Central memory CD8-positive, alpha-beta T cell (primary cell): ENCODE data around the gene HSPA4.
"Not testable (repeated sequence)": the region's sequence is repeated elsewhere in the genome, so short reads cannot be mapped to it uniquely, and the experiment has no call there.

Source experiments
- ATAC-seq: fragments of 150-1000 bp; cut with Tn5 transposase; replicated peaks from 2 replicates; pipeline ENCODE4 v1.10.0; 2022; ENCODE audit warnings: mild to moderate bottlenecking, moderate FRiP score, moderate number of reproducible peaks; ENCODE audit not compliant: poor library complexity, severe bottlenecking; ENCODE audit errors: extremely low read depth
- DNase-seq, 2 donors: peaks; one replicate each; pipeline ENCODE4 v3.0.0; 2021; ENCODE audit warnings: low spot score in 2 of 2
- H3K27ac Mint-ChIP-seq: one replicate; pipeline ENCODE4 v1.8.0; 2022; ENCODE audit warnings: low read depth, mild to moderate bottlenecking, moderate library complexity, mixed read lengths
- H3K27me3 Mint-ChIP-seq: one replicate; pipeline ENCODE4 v1.8.0; 2022; ENCODE audit warnings: mixed read lengths
- H3K36me3 Mint-ChIP-seq: one replicate; pipeline ENCODE4 v1.8.0; 2022; ENCODE audit warnings: mild to moderate bottlenecking, moderate library complexity, mixed read lengths; ENCODE audit not compliant: insufficient read depth
- H3K4me1 Mint-ChIP-seq: one replicate; pipeline ENCODE4 v1.8.0; 2022; ENCODE audit warnings: mixed read lengths
- H3K4me3 Mint-ChIP-seq: one replicate; pipeline ENCODE4 v1.8.0; 2022; ENCODE audit warnings: mild to moderate bottlenecking, moderate library complexity, mixed read lengths
- H3K9me3 Mint-ChIP-seq: one replicate; pipeline ENCODE4 v1.8.0; 2022; ENCODE audit warnings: mixed read lengths

HSPA4 gene

DNA sequence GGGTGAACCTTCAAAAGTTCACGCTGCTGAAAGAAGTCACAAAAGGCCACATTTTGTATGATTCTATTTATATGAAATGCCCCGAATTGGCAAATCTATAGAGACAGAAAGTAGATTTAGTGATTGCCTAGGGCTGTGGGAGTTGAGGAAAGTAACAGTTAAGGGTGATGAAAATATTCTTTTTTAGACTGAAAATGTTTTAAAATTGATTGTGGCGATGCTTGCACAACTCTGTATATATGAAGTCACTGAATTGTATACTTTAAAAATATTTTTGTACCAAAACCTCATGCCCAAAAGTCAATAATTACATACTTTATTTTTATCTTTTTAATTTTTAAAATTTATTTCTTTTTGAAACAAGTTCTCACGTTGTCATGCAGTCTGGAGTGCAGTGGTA, 30.3 kb downstream of the HSPA4 start:
- Mint-ChIP-seq H3K27me3 (no peaks in the 10 kb centered on the region), H3K36me3 (peaks cover 43% of the 10 kb centered on the region), H3K4me1 (peaks cover 23% of the 10 kb centered on the region), H3K9me3 (no peaks in the 10 kb centered on the region), H3K27ac (no peak overlapping the region), H3K4me3 (no peak overlapping the region)
- DNase-seq (no peak), ATAC-seq (no peak)

DNA sequence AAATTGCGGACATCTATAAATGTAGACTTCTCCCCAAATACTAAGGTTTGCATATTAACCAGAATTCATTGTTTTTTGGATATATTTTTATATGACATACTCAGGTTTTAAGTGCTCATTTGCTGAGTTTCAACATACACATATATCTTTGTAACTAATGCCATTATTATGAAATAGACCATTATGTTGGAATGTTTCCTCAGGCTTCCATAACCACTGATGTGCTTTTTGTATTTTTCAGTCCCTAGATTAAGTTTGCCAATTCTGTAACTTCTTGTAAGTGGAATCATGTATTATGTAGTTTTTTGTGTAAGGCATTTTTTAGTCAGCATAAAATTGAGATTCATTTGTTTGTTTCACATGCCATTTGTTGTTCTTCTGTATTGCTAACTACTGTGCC, 32.1 kb downstream of the HSPA4 start:
- Mint-ChIP-seq H3K4me1 (peaks cover 17% of the 10 kb centered on the region), H3K27ac (no peak overlapping the region), H3K27me3 (no peaks in the 10 kb centered on the region), H3K36me3 (peaks cover 43% of the 10 kb centered on the region), H3K4me3 (no peak overlapping the region), H3K9me3 (no peaks in the 10 kb centered on the region)
- no peak for ATAC-seq
- no peak for DNase-seq

DNA sequence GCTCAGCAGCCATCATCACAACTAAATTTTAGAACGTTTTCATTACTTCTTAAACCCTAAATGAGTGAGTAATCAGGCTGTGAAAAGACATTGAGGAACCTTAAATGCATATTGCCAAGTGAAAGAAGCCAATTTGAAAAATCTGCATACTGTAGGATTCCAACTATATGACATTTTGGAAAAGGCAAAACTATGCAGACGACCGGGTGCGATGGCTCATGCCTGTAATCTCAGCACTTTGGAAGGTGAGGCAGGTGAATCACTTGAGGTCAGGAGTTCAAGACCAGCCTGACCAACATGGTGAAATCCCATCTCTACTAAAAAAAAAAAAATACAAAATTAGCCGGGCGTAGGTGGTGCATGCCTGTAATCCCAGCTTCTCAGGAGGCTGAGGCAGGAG, 33.4 kb downstream of the HSPA4 start:
- not testable (repeated sequence) for H3K4me3 Mint-ChIP-seq, H3K27me3 Mint-ChIP-seq, ATAC-seq, H3K9me3 Mint-ChIP-seq, DNase-seq, H3K27ac Mint-ChIP-seq, H3K4me1 Mint-ChIP-seq
- peaks cover 47% of the 10 kb centered on the region for H3K36me3 Mint-ChIP-seq

DNA sequence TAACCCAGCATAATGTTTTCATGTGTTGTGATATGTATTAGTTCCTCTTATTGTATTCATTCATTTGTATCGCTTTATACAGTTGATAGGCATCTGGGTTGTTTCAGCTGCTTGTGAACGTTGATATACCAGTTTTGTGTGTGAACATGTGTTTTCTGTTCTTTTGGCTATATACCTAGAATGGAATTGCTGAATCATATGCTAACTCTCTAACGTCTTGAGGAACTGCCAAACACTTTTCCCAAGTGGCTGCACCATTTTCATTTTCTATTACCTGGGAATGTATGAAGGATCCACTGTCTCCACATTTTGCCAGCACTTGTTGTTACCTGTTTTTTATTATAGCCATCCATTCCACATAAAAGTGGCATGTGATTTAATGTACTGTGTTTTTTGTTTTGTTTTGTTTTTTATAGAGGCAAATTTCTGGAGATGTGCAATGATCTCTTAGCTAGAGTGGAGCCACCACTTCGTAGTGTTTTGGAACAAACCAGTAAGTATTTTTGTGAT, 34.6 kb downstream of the HSPA4 start:
- H3K9me3 Mint-ChIP-seq = no peaks in the 10 kb centered on the region
- no peak overlapping the region for H3K4me3 Mint-ChIP-seq
- H3K27me3 Mint-ChIP-seq = no peaks in the 10 kb centered on the region
- H3K27ac Mint-ChIP-seq = no peak overlapping the region
- DNase-seq (no peak), ATAC-seq (no peak)
- peaks cover 51% of the 10 kb centered on the region for H3K36me3 Mint-ChIP-seq
- peaks cover 10% of the 10 kb centered on the region for H3K4me1 Mint-ChIP-seq

DNA sequence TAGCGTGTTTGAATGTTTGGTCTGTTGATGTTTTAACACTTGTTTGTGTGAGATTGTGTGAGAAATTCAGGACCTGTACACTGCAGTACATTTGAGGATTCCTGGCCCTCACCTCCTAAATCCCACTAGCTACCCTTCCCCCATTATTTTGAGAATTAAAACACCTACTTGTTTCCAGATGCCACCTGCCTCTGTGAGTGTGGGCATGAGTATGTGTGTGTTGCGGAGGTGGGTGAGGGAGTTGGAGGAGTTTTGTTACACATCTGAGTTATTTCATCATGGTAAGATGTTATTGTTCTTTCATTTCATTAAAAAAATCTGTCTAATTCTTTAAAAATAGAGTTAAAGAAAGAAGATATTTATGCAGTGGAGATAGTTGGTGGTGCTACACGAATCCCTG, 36.3 kb downstream of the HSPA4 start:
- no peak for DNase-seq
- Mint-ChIP-seq H3K4me3 (no peak overlapping the region), H3K4me1 (peaks cover 10% of the 10 kb centered on the region), H3K9me3 (no peaks in the 10 kb centered on the region), H3K27me3 (no peaks in the 10 kb centered on the region), H3K27ac (no peak overlapping the region), H3K36me3 (peaks cover 55% of the 10 kb centered on the region)
- no peak for ATAC-seq

DNA sequence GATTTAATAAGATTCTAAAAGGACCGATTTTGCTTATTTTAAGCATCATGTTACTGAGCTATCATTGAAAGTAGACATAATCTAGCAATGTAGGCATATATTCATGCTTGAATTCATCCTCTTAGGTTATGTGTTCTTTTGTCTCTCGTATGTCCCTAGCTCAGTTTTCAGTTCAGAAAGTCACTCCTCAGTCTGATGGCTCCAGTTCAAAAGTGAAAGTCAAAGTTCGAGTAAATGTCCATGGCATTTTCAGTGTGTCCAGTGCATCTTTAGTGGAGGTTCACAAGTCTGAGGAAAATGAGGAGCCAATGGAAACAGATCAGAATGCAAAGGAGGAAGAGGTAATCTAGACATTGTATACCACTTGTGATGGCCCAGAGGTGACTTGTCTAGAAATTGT, 39.2 kb downstream of the HSPA4 start:
- Mint-ChIP-seq H3K4me3 (no peak overlapping the region), H3K27me3 (no peaks in the 10 kb centered on the region), H3K27ac (no peak overlapping the region), H3K36me3 (peaks cover 58% of the 10 kb centered on the region), H3K9me3 (no peaks in the 10 kb centered on the region), H3K4me1 (peaks cover 4% of the 10 kb centered on the region)
- no peak for DNase-seq
- ATAC-seq = no peak

DNA sequence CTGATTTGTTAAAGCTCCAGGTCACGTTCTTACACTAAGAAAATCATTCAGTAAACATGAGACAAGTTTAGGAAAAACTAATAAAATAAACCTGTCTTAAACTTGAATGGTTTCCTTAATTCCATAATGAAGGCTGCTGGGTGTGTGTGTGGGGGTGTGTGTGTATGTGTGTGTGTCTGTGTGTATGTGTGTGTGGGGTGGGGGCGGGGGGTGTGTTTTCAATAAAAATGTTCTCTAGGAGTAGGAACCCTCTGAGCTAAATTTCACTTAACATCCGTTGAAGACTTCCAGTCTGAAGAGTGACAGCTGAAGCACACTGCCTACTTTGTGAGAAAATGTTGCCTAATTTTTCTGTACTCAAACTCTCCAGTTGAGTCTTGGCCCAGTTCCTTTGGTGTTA, 54.5 kb downstream of the HSPA4 start:
- ATAC-seq = no peak
- H3K9me3 Mint-ChIP-seq = no peaks in the 10 kb centered on the region
- no peak for DNase-seq
- H3K36me3 Mint-ChIP-seq = peaks cover 31% of the 10 kb centered on the region
- no peak overlapping the region for H3K4me3 Mint-ChIP-seq
- H3K4me1 Mint-ChIP-seq = peaks cover 24% of the 10 kb centered on the region
- no peaks in the 10 kb centered on the region for H3K27me3 Mint-ChIP-seq
- no peak overlapping the region for H3K27ac Mint-ChIP-seq

DNA sequence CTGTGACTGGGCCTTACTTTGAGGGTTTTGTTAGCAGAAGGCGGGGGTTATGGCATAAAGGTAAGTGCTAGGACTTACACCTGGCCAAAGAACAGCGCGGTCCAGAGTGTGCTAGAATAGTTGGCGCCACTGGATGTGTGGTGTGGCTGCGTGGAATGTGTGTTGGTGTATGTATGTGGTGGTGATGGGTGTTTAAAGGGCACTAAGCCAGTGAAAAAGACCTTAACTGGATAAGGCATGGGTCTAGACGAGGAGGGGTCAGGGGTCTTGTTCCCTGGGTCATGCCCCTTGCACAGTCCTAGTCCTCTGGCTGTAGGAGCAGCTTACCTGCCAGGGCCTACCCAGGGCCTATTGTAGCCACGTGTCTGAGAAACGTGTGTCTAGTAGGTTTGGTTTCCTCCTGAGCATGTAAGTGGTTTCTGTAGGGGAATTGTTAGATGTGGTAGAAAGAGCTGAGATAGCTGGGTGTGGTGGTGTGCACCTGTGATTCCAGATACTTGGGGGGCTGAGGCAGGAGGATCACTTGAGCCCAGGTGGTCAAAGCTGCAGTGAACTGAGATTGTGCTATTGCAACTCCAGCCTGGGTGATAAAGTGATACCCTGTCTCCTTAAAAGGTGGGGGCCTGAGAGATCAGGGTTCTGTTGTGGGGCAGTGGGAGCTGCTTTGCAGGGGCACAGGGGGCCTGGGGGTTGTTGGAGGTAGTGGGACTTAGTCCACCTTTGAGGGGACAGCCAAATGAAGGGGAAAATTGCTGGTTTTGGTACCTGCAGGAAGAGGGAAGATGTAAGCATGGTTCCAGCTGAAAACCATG, 55.2 kb downstream of the HSPA4 start:
- no peak overlapping the region for H3K4me3 Mint-ChIP-seq
- peaks cover 25% of the 10 kb centered on the region for H3K4me1 Mint-ChIP-seq
- no peak overlapping the region for H3K27ac Mint-ChIP-seq
- ATAC-seq (no peak), DNase-seq (no peak)
- no peaks in the 10 kb centered on the region for H3K27me3 Mint-ChIP-seq
- peaks cover 26% of the 10 kb centered on the region for H3K36me3 Mint-ChIP-seq
- H3K9me3 Mint-ChIP-seq = no peaks in the 10 kb centered on the region

DNA sequence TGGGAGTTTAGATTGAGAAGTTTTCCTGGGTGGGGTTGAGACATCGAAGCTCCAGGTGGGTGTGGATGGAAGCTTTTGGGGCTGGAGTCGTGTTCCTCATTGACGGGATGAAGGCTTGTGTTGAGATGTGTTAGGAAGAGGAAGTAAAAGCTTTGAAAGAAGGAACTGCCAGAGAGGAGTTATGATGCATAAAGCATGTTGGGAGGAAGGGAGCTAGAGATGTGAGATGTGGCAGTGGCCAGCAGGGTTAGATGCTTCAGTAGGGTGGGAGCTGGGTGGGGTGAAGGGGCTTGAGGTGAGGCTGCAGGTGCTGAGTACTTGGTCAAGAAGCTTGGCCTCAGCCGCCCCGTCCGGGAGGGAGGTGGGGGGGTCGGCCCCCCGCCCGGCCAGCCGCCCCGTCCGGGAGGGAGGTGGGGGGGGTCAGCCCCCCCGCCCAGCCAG, 56.7 kb downstream of the HSPA4 start:
- Mint-ChIP-seq H3K4me1 (peaks cover 25% of the 10 kb centered on the region), H3K27ac (no peak overlapping the region), H3K9me3 (no peaks in the 10 kb centered on the region), H3K4me3 (no peak overlapping the region), H3K27me3 (no peaks in the 10 kb centered on the region), H3K36me3 (peaks cover 13% of the 10 kb centered on the region)
- ATAC-seq (no peak), DNase-seq (no peak)

DNA sequence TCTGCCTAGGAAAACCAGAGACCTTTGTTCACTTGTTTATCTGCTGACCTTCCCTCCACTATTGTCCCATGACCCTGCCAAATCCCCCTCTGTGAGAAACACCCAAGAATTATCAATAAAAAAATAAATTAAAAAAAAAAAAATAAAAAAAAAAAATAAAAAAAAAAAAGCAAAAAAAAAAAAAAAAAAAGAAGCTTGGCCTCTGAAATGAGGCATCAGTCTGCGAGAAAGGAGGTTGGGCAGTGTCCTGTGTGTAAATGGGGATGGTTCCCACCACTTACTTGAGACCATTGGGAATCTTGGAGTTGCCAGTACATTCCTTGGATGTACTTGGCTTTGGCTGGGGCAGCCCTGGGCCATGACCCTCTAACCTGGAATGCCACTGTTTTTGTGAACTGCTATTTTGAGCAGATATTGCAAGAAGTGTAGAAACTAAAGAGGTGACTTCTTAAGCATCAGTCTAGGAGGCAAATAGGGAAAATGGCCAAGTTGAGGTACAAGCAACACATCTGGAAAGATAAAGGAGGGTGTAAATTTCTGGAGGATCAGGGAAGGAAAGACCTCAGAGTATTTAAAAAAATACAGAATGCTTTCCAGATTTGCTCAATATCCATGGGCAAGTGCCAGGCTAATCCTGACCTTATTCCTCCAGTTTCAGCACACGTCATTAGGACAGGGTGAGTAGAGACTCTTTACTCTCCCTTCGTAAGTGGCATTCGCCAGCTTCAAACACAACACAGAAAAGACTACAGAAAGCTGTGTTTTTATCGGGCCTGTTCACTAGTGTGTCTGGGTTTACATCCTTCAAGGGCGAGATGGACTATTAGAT, 58.1 kb downstream of the HSPA4 start:
- Mint-ChIP-seq H3K27me3 (no peaks in the 10 kb centered on the region), H3K4me1 (peaks cover 25% of the 10 kb centered on the region), H3K9me3 (no peaks in the 10 kb centered on the region), H3K4me3 (no peak overlapping the region), H3K27ac (no peak overlapping the region), H3K36me3 (peaks cover 4% of the 10 kb centered on the region)
- DNase-seq (no peak), ATAC-seq (no peak)

DNA sequence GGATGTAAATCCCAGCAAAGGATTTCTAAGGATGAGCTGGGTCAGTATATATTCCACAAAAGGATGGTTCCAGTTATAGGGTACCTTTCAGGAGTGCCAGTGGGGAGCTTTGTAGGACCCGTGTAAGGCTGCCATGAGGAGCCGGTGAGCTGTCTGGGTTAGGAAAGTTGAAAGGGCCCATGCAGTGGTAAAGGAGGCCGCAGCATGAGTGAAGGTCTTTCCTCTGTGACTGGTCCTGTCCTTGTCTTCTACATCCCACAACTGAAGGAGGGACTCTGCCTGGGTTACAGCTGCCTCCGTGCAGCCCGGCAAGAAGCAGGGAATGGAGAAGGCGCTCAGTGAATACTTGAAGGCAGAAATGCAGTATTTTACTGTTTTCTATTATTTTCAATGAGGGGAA, 58.9 kb downstream of the HSPA4 start:
- no peaks in the 10 kb centered on the region for H3K27me3 Mint-ChIP-seq
- H3K9me3 Mint-ChIP-seq = no peaks in the 10 kb centered on the region
- DNase-seq (no peak), ATAC-seq (no peak)
- no peak overlapping the region for H3K27ac Mint-ChIP-seq
- H3K4me3 Mint-ChIP-seq = no peak overlapping the region
- peaks cover 25% of the 10 kb centered on the region for H3K4me1 Mint-ChIP-seq
- H3K36me3 Mint-ChIP-seq = no peaks in the 10 kb centered on the region

DNA sequence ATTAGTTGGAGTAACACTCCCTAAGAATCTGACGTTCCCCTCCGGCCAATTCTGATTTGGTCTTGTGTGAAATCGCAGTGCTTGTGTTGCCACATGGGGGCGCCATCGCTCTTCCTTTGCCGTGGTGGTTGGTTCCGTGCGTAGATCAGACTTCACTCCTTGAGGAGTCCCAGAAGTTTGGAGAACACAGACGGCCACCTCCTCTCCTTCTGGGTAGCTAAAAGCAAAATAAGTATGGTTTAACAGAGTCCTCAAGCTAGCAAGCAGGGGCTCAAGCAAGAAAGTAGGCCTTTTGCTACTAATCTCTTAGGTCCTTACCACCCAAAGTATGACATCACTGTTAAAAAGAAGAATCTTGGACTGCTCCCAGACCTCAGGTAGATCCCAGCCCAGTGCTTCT, 59.5 kb downstream of the HSPA4 start:
- Mint-ChIP-seq H3K36me3 (no peaks in the 10 kb centered on the region), H3K27me3 (no peaks in the 10 kb centered on the region), H3K27ac (peak overlapping the region; percentile 13), H3K4me1 (peaks cover 25% of the 10 kb centered on the region), H3K9me3 (no peaks in the 10 kb centered on the region), H3K4me3 (no peak overlapping the region)
- ATAC-seq (peak; percentile 74), DNase-seq (peak; percentile 47 to 71)
